Activated CD8-positive, alpha-beta memory T cell treated with anti-CD3 and anti-CD28 coated beads, Interleukin-2, amount 50 U/mL, for 48 hours (primary cell): ENCODE results near the gene RTKN.
"Not testable (repeated sequence)": the region's sequence is repeated elsewhere in the genome, so short reads cannot be mapped to it uniquely, and the experiment has no call there.

Experiments used
- DNase-seq: peaks from one replicate; pipeline ENCODE4 v3.0.0-alpha.2; 2020

RTKN gene

GRCh38 chr2:74460187-74460586 is 18.4 kb upstream of the RTKN start:
- not testable (repeated sequence) for DNase-seq

DNA sequence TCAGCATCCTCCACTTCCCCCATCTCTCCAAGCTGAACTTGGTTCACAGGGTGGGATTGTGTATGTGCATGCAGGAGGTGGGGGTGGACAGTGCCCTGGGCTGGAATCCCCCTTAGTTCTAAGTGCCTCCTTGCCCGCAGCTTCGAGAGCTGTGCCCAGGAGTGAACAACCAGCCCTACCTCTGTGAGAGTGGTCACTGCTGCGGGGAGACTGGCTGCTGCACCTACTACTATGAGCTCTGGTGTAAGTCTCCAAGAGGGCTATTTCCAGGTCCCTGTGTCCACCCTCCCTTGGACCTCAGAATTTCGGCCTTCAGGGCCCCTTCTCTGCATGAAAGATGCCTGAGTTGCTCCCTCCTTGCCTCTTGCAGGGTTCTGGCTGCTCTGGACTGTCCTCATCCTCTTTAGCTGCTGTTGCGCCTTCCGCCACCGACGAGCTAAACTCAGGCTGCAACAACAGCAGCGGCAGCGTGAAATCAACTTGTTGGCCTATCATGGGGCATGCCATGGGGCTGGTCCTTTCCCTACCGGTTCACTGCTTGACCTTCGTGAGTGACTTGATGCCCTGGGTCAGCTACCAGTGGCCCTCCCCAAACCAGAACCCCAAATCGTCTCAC is 17.9 kb upstream of the RTKN start:
- DNase-seq, result not testable (repeated sequence)

DNA sequence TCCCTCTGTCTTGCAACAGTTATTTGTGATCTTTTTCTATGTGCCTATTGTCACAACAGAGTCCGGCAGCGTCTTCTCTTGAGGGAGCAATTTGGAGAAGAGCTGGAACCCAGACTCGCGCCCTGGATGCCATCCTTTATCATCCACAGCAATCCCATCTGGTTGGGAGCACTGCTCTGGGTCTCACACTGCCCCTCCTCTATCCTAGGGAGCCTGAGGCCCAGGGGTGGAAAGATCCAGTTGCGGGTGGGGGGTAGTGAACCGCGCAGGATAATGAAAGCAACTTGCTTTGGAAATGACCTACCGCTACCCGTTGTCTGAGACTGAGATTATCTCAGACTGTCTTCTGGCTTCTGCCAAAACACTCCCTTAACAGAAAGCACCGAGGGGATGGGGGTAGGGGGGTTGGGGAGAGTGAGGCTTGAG is 17.2 kb upstream of the RTKN start:
- no peak for DNase-seq

- DNase-seq, result peak; percentile 95
Measured at GRCh38 chr2:74458132-74458937, 16.6 kb upstream of the RTKN start, which contains the start of gene WBP1. TSS of gene WBP1 (plus strand) at chr2:74458438. CDS start at chr2:74458603, 165 bp downstream.

DNA sequence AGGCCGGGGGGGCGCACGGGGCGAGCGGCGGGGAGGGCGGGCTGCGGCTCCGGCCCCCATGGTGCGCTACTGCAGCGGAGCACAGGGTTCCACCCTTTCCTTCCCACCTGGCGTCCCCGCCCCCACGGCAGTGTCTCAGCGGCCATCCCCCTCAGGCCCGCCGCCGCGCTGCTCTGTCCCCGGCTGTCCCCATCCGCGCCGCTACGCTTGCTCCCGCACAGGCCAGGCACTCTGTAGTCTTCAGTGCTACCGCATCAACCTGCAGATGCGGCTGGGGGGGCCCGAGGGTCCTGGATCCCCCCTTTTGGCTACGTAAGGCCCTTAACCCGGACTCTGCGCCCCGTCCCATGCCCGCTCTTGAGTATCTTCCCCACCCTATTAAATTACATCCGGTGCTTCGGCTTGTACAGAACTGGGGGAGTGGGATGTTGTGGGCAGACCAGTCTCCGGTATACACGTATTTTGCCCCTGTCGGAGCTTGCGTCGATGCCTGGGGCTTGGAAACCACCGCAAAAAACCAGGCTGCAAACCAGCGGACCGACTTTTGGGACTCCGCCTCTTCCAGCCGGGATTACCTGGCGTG is 15.9 kb upstream of the RTKN start:
- DNase-seq, result peak; percentile 91

- DNase-seq, result no peak
Measured at GRCh38 chr2:74457129-74457548, 15.4 kb upstream of the RTKN start.

DNA sequence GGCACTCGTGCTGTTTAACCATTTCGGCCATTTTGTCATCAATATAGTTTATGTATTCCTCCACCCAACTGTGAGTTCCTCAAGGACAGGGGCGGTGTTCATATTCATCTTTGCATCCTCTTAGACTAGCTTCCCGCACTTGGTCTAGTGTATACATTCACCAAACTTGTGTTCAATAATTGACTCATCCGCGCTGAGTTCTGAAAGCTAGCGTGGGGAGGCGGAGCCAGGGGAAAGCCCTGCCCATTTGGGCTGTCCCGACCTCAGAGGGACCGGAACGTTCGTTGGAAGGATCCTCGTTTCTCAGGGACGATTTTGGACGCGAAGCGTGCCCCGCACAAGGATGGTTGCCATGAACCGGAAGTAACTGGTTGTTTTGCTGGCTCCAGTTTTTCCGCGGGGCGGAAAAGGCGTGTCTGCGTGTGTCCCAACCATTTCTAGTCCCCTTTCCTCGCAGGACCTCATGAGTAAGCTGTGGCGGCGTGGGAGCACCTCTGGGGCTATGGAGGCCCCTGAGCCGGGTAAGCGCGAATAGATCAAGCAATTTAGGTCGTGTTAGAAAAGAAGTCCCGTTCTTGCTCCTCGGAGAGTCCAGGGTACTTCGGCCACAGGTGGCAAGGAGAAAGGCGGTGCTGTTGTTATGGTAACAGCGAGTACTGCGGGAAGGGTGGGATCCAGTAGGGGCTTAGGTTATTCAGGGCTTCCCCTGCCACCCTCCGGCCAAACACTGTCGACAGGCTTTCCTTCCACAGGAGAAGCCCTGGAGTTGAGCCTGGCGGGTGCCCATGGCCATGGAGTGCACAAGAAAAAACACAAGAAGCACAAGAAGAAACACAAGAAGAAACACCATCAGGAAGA is 13.1 kb upstream of the RTKN start, which contains the start of gene INO80B:
Gene INO80B (plus strand): TSS at position 434 of the 858 bp plus-strand sequence. CDS start 30 bp downstream, at position 464.
- DNase-seq, result peak; percentile 97

DNA sequence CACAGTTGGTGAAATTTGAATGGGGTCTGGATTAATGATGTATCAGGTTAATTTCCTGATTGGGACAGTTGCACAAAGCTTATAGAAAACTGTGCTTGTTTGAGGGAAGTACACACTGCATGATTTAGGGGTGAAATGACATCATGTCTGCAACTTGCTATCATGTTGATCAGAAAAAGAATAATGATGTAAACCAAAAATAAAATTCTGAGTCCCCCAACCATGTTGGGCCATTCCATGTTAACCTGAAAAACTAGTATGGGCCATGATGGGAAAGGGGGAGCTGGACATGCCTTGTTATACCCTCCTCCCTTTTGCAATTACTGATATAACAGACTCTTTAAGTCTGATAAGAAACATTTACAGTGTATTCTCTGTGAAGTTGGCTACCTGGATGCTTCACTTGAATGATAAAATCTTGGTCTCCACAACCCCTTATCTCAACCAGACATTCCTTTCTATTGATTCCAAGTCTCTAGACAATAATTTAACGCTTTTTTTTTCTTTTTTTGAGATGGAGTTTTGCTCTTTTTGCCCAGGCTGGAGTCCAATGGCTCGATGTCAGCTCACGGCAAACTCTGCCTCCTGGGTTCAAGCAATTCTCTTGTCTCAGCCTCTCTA is 8.9 kb upstream of the RTKN start:
- no peak for DNase-seq

- DNase-seq, result no peak
Measured at GRCh38 chr2:74448771-74449170, 7.0 kb upstream of the RTKN start.

DNA sequence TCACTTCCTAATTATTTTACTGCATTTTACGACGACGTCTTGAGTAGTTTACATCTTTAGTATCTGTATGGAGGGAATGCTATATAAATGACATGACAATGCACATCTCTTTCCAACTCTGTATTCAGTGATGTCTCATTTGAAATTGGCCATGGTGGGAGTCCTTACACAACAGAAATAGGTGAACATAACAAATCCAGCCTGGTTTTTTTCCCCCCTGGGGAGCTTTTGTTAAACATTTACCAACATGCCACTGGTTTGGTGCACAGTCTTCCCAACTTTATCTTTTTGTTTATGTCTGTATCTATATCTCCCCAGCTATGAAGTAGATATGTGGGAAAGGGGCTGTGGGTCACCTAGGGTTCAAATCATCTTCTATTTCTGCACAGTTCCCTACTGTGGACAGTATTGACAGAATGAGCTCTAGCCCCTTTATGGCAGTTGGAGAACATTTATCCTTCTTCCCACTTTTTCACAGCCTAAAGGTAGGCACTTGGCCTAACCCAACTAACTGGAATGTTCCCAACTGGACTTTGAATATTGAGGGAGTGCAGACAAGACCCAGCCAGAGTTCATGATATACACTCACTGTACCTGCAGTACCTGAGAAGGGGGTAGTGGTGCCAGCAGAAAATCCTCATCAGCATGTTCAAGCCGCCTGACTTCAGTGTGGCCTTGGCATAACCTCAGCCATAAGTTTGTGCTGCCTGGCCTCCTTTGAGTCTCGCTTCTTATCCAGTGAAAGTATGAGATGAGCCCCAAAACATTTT is 5.7 kb upstream of the RTKN start:
- DNase-seq, result no peak

- DNase-seq, result no peak
Measured at GRCh38 chr2:74444498-74445318, 3.0 kb upstream of the RTKN start.

GRCh38 chr2:74442483-74443297 is 953 bp upstream of the RTKN start:
- not testable (repeated sequence) for DNase-seq

GRCh38 chr2:74441170-74441689 is 507 bp downstream of the RTKN start:
- DNase-seq, result no peak

DNA sequence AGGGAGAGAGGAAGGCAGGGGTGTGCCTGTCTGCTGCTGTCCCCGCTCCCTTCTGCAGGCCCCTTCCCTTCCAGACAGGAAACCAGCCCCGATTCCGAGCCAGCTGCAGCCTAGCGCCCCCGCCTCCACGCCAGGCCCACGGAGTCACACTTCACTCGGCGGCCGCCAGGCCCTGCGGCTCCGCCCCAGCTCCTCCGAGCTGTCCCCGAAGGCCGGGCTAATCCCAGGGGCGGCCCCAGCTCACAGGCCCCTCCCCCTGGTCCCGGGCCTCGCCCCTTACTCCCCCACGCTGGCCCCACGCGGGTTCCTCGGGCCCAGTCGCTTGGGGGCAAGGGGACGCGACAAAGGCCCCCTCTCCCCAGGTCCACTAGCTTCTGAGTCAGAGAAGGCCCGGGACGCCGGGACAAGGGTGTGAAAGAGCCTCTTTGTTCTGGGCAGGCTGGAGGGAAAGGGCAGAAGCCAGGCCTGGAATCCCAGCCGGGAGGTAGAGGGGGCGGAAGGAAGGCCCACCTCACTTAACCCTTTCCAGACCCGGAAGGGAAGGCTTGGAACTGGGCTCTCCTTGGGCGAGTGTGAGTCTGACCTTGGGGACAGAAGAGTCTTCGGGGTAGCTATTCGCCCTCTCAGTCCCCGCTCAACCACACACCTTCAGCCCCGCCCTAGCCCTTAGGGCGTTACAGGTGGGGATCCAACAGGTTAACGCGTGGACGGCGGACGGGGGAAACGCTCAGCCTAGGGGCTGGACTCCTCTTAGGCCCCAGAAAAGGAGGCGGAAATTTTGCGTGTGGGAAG is 1.2 kb downstream of the RTKN start:
- DNase-seq, result peak; percentile 78

- DNase-seq, result no peak
Measured at GRCh38 chr2:74439803-74440377, 1.8 kb downstream of the RTKN start.

GRCh38 chr2:74439373-74439772 is 2.4 kb downstream of the RTKN start:
- no peak for DNase-seq

DNA sequence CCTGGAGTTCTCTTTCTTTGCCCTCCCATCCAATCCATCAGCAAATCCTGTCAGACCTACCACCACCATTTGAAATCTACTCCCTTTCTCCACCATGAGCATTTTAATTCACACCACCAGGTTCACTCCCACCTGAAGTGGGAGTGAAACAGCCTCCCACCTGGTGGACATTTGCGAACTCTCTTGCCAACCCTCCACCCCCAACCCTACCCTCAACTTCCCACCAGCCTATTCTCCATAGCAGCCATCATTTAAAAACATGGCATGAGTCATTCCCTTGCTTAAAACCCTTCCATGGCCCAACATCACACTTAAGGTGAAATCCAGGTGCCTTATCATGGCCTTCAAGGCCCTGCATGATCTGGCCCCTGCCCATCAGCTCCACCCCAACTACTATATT is 3.5 kb downstream of the RTKN start:
- no peak for DNase-seq
